Neural crest cell (in vitro differentiated cells): ENCODE measurements around the gene MTUS2. TPM values are rescaled to one million over a fixed set of nuclear protein-coding genes. Genes with fewer than 3 reads are reported as not detected.

Experiments used
- DNase-seq: peaks from one replicate; pipeline ENCODE4 v3.0.0; 2021; ENCODE audit warnings: low read depth, mixed read lengths, low spot score
- H3K27ac Mint-ChIP-seq: one replicate; pipeline ENCODE4 v1.8.0; 2021; ENCODE audit warnings: mild to moderate bottlenecking, mixed read lengths; ENCODE audit not compliant: unreplicated experiment
- H3K27me3 Mint-ChIP-seq: 2 replicates; pipeline ENCODE4 v1.8.0; 2021; ENCODE audit warnings: low read depth, mild to moderate bottlenecking, mixed read lengths
- H3K36me3 Mint-ChIP-seq: 2 replicates; pipeline ENCODE4 v1.8.0; 2021; ENCODE audit warnings: low read depth, mild to moderate bottlenecking, mixed read lengths
- H3K4me1 Mint-ChIP-seq: 2 replicates; pipeline ENCODE4 v1.8.0; 2021; ENCODE audit warnings: mixed read lengths
- H3K4me3 Mint-ChIP-seq: one replicate; pipeline ENCODE4 v1.8.0; 2021; ENCODE audit warnings: mild to moderate bottlenecking, mixed read lengths
- H3K9me3 Mint-ChIP-seq: 2 replicates; pipeline ENCODE4 v1.8.0; 2021; ENCODE audit warnings: mixed read lengths
- total RNA-seq: library from RNA; stranded (reverse); gene quantifications from 2 replicates; pipeline ENCODE4 v1.2.1, GENCODE V29; 2021
- TF ChIP-seq, protein P1 (sequence below): fragments of 200-600 bp; sonication (generic); conservative IDR thresholded peaks from 2 replicates; pipeline ENCODE4 v1.5.0; 2021; ENCODE audit warnings: antibody characterized with exemption, mild to moderate bottlenecking

MTUS2 gene
- total RNA-seq, 1 donor from 2014 or later = 0.91 TPM

DNA sequence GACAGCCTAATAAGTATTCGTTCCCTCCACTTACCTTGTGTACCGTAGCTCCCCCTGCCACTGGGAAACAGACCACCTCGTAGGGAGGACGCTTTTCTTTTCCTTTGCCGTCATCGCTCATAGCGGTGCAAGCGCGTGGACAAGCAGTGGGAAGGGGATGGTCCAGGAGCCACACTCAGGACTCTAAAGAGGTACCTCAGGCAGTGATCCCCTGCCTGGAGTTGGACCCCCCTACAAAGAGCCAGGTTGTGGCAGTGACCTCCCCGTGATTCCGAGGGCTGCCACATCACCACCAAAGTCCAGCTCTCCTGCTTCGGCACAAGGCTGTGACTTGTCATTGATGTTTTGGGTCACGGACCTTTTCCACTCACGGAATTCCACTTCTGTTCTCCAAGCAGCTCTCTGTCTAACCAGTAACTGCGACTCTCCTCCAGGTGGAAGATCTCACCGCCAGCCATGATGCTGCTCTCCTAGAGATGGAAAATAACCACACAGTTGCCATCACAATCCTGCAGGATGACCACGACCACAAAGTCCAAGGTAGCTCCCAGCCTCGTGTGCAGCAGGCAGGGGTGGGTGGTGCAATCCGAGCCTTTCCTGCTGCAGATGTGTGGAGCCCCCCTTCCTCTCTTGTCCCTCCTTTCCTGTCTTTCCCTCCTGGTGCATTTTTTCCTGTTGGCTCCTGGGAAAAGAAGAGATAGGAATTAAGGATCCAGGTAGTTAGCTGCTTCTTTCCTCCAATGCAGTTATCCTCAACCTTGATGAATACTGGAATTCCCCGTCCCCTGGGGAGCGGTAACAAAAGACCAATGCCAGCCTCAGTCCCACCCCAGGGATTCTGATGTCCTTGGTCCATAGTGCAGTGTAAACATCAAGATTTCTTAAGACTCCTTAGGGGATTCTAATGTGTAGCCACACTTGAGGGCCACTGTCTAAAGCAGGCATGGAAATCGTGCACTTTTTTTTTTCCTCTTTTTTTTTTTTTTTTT, 667.6 kb downstream of the MTUS2 start:
- Mint-ChIP-seq H3K27ac (peak overlapping the region; percentile 30), H3K4me1 (peaks cover 14% of the 10 kb centered on the region), H3K36me3 (no peaks in the 10 kb centered on the region), H3K9me3 (no peaks in the 10 kb centered on the region), H3K27me3 (no peaks in the 10 kb centered on the region), H3K4me3 (no peak overlapping the region)
- no peak for DNase-seq
- TF ChIP-seq, protein P1, sequence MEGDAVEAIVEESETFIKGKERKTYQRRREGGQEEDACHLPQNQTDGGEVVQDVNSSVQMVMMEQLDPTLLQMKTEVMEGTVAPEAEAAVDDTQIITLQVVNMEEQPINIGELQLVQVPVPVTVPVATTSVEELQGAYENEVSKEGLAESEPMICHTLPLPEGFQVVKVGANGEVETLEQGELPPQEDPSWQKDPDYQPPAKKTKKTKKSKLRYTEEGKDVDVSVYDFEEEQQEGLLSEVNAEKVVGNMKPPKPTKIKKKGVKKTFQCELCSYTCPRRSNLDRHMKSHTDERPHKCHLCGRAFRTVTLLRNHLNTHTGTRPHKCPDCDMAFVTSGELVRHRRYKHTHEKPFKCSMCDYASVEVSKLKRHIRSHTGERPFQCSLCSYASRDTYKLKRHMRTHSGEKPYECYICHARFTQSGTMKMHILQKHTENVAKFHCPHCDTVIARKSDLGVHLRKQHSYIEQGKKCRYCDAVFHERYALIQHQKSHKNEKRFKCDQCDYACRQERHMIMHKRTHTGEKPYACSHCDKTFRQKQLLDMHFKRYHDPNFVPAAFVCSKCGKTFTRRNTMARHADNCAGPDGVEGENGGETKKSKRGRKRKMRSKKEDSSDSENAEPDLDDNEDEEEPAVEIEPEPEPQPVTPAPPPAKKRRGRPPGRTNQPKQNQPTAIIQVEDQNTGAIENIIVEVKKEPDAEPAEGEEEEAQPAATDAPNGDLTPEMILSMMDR = no peak

- no peaks in the 10 kb centered on the region for H3K36me3 Mint-ChIP-seq
- no peak for DNase-seq
- TF ChIP-seq, protein P1 = no peak
- peaks cover 7% of the 10 kb centered on the region for H3K4me1 Mint-ChIP-seq
- H3K27ac Mint-ChIP-seq = no peak overlapping the region
- H3K27me3 Mint-ChIP-seq = peaks cover 2% of the 10 kb centered on the region
- H3K9me3 Mint-ChIP-seq = no peaks in the 10 kb centered on the region
- no peak overlapping the region for H3K4me3 Mint-ChIP-seq
Measured at GRCh38 chr13:29489650-29490560, 669.8 kb downstream of the MTUS2 start.

DNA sequence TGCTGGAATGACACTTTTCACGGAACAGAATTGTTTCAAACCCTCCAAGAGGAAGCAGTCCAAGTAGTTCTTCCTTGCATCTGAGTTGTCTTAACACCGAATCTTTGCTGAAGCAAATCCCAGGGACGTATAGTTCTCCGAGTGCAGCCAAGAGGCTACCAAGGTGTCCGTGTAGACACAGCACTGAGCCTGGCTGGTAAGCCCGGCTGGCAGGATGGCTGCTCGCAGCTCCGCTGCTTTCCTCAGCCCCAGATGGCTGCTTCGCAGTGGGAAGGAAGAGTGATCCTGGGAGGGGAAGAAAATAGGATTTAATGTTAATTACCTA, 670.4 kb downstream of the MTUS2 start:
- H3K27ac Mint-ChIP-seq = no peak overlapping the region
- TF ChIP-seq, protein P1 = no peak
- H3K36me3 Mint-ChIP-seq = no peaks in the 10 kb centered on the region
- no peaks in the 10 kb centered on the region for H3K9me3 Mint-ChIP-seq
- peaks cover 2% of the 10 kb centered on the region for H3K27me3 Mint-ChIP-seq
- DNase-seq = no peak
- no peak overlapping the region for H3K4me3 Mint-ChIP-seq
- H3K4me1 Mint-ChIP-seq = peaks cover 7% of the 10 kb centered on the region

- TF ChIP-seq, protein P1 = no peak
- no peaks in the 10 kb centered on the region for H3K36me3 Mint-ChIP-seq
Measured at GRCh38 chr13:29491248-29491647, 671.1 kb downstream of the MTUS2 start.

DNA sequence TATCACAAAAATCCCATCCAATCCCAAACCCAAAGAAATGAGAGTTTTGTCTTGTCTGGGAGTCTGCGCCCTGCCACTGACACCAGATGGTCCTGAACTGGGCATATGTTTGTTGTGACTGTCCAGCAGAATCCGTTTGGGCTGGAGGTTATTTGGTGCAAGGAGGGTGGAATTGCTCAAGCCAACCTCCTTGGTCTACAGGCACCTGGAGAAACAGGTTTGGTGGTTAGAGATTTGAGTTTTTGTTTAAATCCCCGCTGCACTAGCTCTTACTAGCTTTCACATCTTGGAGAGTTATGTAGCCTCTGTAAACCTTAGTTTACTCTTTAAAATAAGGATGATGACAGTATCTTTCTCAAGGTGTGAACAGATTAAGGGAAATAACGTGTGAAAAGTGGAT, 673.7 kb downstream of the MTUS2 start:
- peaks cover 4% of the 10 kb centered on the region for H3K27me3 Mint-ChIP-seq
- no peak for DNase-seq
- TF ChIP-seq, protein P1 = no peak
- no peaks in the 10 kb centered on the region for H3K9me3 Mint-ChIP-seq
- no peak overlapping the region for H3K27ac Mint-ChIP-seq
- no peaks in the 10 kb centered on the region for H3K36me3 Mint-ChIP-seq
- H3K4me3 Mint-ChIP-seq = no peak overlapping the region
- peaks cover 28% of the 10 kb centered on the region for H3K4me1 Mint-ChIP-seq

More at GRCh38 chr13:29491248-29491647, 671.1 kb downstream of the MTUS2 start:
- no peak for DNase-seq
- no peak overlapping the region for H3K4me3 Mint-ChIP-seq
- peaks cover 4% of the 10 kb centered on the region for H3K27me3 Mint-ChIP-seq
- no peak overlapping the region for H3K27ac Mint-ChIP-seq
- peaks cover 12% of the 10 kb centered on the region for H3K4me1 Mint-ChIP-seq
- H3K9me3 Mint-ChIP-seq = no peaks in the 10 kb centered on the region
